Measurements from ENCODE around the gene NKD1. TPM values are rescaled to one million over a fixed set of nuclear protein-coding genes. Genes with fewer than 3 reads are reported as not detected.

NKD1 gene
- total and polyA plus RNA-seq, 2 experiments from 2014 or later: not detected

- no peaks in the 10 kb centered on the region for H3K9me3 ChIP-seq (ENCODE audit: low read depth)
- no peaks in the 10 kb centered on the region for H3K27me3 ChIP-seq (replicated peaks; ENCODE audit: insufficient read depth)
- no peak overlapping the region for H3K27ac ChIP-seq
- H3K36me3 ChIP-seq (ENCODE audit: low read depth): no peaks in the 10 kb centered on the region
- DNase-seq: no peak
- H3K4me2 ChIP-seq (ENCODE audit: unreplicated experiment): no peak overlapping the region
- in situ Hi-C loops (cut with MboI): no loop called here
- TF ChIP-seq EZH2 (IDR thresholded peaks at IDR 0.05; ENCODE audit: insufficient read depth, poor library complexity, severe bottlenecking) (no peak), EZH2phosphoT487 (IDR thresholded peaks at IDR 0.05; ENCODE audit: insufficient read depth, low read depth) (no peak)
- H2AFZ ChIP-seq: no peak overlapping the region
- no peak overlapping the region for H3K4me3 ChIP-seq
- H3K9ac ChIP-seq: no peak overlapping the region
- no peaks in the 10 kb centered on the region for H4K20me1 ChIP-seq (ENCODE audit: insufficient read depth)
- H3K9me2 ChIP-seq (ENCODE audit: insufficient read depth): no peaks in the 10 kb centered on the region
- no peaks in the 10 kb centered on the region for H3F3A ChIP-seq (ENCODE audit: insufficient read depth)
- H3K79me2 ChIP-seq (ENCODE audit: insufficient read depth): no peaks in the 10 kb centered on the region
- H3K4me1 ChIP-seq (ENCODE audit: insufficient read depth): no peaks in the 10 kb centered on the region
- WGBS, 2 experiments (ENCODE audit: low coverage in 1 of 2, low lambda C conversion rate in 2 of 2, missing lambda C conversion rate in 2 of 2): 23 to 28% methylated on average over 20 to 23 of the region's 24 CpGs
Observed at GRCh38 chr16:50591800-50592771, 43.9 kb downstream of the NKD1 start.

DNA sequence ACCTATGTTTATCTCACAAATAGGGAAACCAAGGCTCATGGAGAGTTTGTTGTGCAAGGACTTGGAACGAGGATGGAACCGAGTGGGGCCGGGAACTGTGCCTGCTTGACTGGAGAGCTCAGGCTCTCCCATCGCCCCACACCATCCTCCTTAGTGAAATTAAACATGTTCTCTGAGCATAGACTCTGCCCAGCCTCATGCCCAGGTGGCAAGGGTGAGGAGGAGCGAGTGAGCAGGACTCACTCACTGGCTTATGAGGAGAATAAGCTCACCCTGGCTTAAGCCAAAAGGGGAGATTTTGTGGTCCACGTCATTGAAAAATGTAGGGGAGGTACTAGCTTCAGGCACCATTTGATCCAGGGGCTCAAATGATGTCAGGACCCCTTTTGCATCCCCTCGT, 44.8 kb downstream of the NKD1 start:
- DNase-seq: no peak
- Histone ChIP-seq H3K4me3 (no peak overlapping the region), H4K20me1 (ENCODE audit: insufficient read depth) (no peaks in the 10 kb centered on the region), H2AFZ (no peak overlapping the region), H3K9me2 (ENCODE audit: insufficient read depth) (no peaks in the 10 kb centered on the region), H3K27me3 (replicated peaks; ENCODE audit: insufficient read depth) (no peaks in the 10 kb centered on the region), H3K36me3 (ENCODE audit: low read depth) (no peaks in the 10 kb centered on the region), H3K4me2 (ENCODE audit: unreplicated experiment) (no peak overlapping the region), H3F3A (ENCODE audit: insufficient read depth) (no peaks in the 10 kb centered on the region), H3K27ac (no peak overlapping the region), H3K79me2 (ENCODE audit: insufficient read depth) (no peaks in the 10 kb centered on the region), H3K9me3 (ENCODE audit: low read depth) (no peaks in the 10 kb centered on the region), H3K9ac (no peak overlapping the region), H3K4me1 (ENCODE audit: insufficient read depth) (no peaks in the 10 kb centered on the region)
- TF ChIP-seq EZH2phosphoT487 (IDR thresholded peaks at IDR 0.05; ENCODE audit: insufficient read depth, low read depth): no peak
- no peak for TF ChIP-seq EZH2 (IDR thresholded peaks at IDR 0.05; ENCODE audit: insufficient read depth, poor library complexity, severe bottlenecking)
- WGBS, 2 experiments (ENCODE audit: low coverage in 1 of 2, low lambda C conversion rate in 2 of 2, missing lambda C conversion rate in 2 of 2): 41 to 45% methylated on average over 7 of the region's 7 CpGs
- in situ Hi-C loops (cut with MboI): no loop called here

DNA sequence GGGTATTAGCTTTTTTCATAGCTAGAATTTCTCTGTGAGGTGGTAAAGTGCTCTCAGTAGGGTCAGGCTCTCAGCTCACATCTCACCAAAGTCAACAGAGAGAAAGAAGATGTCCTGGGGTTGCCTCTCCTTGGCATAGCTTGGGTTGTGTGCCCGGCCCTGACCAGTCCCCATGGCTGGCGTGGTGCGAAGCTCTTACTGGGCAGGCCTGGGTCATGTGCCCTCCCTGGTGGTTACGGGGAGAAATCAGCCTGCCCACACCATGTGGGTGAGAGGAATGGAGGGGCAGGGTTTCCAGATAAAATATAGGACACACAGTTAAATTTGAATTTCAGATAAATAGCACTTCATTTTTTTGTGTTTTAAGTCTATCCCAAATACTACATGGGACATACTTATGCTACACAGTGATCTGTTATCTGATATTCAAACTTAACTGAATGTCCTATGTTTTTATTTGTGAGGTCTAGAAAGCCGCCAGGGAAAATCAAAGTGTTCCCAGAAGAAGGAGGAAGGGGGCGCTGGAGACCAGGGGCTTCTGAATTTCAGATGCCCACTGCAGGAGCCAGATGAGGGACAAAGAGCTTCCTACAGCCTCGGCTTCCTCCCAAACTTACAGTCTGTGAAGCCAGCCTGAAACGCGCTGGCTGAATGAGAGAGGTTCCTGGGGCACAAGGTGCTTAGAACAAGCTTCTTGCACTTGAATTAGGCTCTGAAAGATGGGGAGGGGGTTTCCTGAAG, 45.4 kb downstream of the NKD1 start:
- H3K79me2 ChIP-seq (ENCODE audit: insufficient read depth): no peaks in the 10 kb centered on the region
- WGBS, 2 experiments (ENCODE audit: low coverage in 1 of 2, low lambda C conversion rate in 2 of 2, missing lambda C conversion rate in 2 of 2): 68 to 73% methylated on average over 9 of the region's 9 CpGs

DNA sequence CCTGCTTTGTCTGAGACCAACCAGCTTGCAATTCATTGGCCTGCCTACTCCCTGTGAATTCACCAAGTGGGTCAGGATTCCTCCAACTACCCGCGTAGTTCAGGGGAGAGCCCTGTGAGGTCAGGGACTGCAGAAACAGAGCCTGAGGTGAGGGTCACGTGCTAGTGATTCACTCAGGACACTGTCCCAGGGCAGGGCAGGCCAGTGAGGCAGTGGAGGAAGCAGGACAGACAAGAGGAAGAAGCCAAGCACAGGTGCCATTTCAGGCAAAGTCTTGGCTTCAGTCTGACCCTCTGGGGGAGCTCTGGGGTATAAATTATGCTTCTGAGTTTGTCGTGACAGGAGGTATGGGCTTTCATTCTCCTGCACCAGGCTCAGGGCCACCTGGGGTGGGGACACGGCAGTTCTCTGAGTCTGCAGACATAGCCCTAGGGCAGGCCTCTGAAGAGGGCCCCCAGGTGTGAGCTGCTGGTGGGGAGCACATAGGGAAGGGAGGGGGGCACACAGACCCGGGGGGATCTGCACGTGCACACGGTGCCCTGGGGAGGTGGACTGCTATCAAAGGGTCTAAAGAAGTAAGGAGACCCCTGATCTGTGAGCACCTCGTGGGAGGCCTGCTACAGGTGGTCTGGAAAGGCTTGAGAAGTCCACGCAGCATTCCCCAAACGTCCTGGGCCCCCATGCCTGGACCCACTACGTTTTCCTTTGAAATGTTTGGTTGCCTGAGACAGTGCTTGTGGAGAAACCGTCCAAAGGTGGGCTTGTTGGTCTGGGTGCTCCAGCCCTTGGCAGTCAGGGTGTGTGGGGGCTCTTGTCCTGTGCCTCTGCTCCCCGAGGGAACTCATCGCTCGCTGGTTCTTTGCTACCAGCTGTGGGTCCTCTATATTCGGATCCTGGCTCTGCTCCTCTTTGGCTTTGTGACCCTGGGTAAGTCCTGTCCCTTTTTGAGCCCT, 46.4 kb downstream of the NKD1 start:
- H3K4me3 ChIP-seq: no peak overlapping the region
- no peaks in the 10 kb centered on the region for H3F3A ChIP-seq (ENCODE audit: insufficient read depth)
- DNase-seq: no peak
- 71 to 73% methylated on average over 17 of the region's 17 CpGs for WGBS, 2 experiments (ENCODE audit: low coverage in 1 of 2, low lambda C conversion rate in 2 of 2, missing lambda C conversion rate in 2 of 2)
- TF ChIP-seq EZH2phosphoT487 (IDR thresholded peaks at IDR 0.05; ENCODE audit: insufficient read depth, low read depth) (no peak), EZH2 (IDR thresholded peaks at IDR 0.05; ENCODE audit: insufficient read depth, poor library complexity, severe bottlenecking) (no peak)
- H3K36me3 ChIP-seq (ENCODE audit: low read depth): no peaks in the 10 kb centered on the region
- no peak overlapping the region for H2AFZ ChIP-seq
- H3K27me3 ChIP-seq (replicated peaks; ENCODE audit: insufficient read depth): no peaks in the 10 kb centered on the region
- no peaks in the 10 kb centered on the region for H3K4me1 ChIP-seq (ENCODE audit: insufficient read depth)
- no peak overlapping the region for H3K27ac ChIP-seq
- H3K9me2 ChIP-seq (ENCODE audit: insufficient read depth): no peaks in the 10 kb centered on the region
- in situ Hi-C loops (cut with MboI): no loop called here
- no peaks in the 10 kb centered on the region for H4K20me1 ChIP-seq (ENCODE audit: insufficient read depth)
- H3K9ac ChIP-seq: no peak overlapping the region
- H3K4me2 ChIP-seq (ENCODE audit: unreplicated experiment): no peak overlapping the region
- H3K79me2 ChIP-seq (ENCODE audit: insufficient read depth): no peaks in the 10 kb centered on the region
- H3K9me3 ChIP-seq (ENCODE audit: low read depth): no peaks in the 10 kb centered on the region

More for the DNA sequence above, 45.4 kb downstream of the NKD1 start:
- H3F3A ChIP-seq (ENCODE audit: insufficient read depth): no peaks in the 10 kb centered on the region
- H3K4me3 ChIP-seq: no peak overlapping the region
- DNase-seq: no peak
- no peaks in the 10 kb centered on the region for H3K9me3 ChIP-seq (ENCODE audit: low read depth)
- H3K9ac ChIP-seq: no peak overlapping the region
- H3K36me3 ChIP-seq (ENCODE audit: low read depth): no peaks in the 10 kb centered on the region
- H3K9me2 ChIP-seq (ENCODE audit: insufficient read depth): no peaks in the 10 kb centered on the region
- in situ Hi-C loops (cut with MboI): no loop called here
- H3K27ac ChIP-seq: no peak overlapping the region
- no peaks in the 10 kb centered on the region for H4K20me1 ChIP-seq (ENCODE audit: insufficient read depth)
- no peak overlapping the region for H3K4me2 ChIP-seq (ENCODE audit: unreplicated experiment)
- no peaks in the 10 kb centered on the region for H3K27me3 ChIP-seq (replicated peaks; ENCODE audit: insufficient read depth)
- H3K4me1 ChIP-seq (ENCODE audit: insufficient read depth): no peaks in the 10 kb centered on the region
- no peak overlapping the region for H2AFZ ChIP-seq
- TF ChIP-seq EZH2phosphoT487 (IDR thresholded peaks at IDR 0.05; ENCODE audit: insufficient read depth, low read depth) (no peak), EZH2 (IDR thresholded peaks at IDR 0.05; ENCODE audit: insufficient read depth, poor library complexity, severe bottlenecking) (no peak)

All from GM23248 (cell line).